Measurements from ENCODE around the gene TTLL8. TPM values are rescaled to one million over a fixed set of nuclear protein-coding genes. Genes with fewer than 3 reads are reported as not detected.

Gene TTLL8
- total RNA-seq, 3 donors from 2014 or later (not counting 1 experiment from before 2014, with no cell fraction given), result not detected

DNA sequence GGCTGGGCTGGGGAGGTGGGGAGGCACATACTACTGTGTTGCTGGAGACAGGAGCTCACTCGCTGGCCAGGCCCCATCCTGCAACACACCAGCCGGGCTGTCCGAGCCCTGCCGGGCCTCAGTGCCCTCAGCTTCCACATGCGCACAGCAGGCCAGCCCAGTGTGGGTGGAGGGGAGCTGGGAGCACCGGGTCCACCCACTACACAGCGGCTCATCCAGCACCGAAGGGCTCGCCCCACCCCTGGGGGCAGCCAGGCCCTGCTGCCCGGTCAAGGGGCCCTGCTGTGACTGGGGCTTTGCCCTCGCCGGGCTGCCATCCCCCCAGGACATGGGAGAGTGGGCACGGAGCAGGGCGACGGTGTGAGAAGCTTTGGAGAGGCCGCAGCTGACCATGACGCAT, 9.3 kb downstream of the TTLL8 start:
- TF ChIP-seq, protein P1, sequence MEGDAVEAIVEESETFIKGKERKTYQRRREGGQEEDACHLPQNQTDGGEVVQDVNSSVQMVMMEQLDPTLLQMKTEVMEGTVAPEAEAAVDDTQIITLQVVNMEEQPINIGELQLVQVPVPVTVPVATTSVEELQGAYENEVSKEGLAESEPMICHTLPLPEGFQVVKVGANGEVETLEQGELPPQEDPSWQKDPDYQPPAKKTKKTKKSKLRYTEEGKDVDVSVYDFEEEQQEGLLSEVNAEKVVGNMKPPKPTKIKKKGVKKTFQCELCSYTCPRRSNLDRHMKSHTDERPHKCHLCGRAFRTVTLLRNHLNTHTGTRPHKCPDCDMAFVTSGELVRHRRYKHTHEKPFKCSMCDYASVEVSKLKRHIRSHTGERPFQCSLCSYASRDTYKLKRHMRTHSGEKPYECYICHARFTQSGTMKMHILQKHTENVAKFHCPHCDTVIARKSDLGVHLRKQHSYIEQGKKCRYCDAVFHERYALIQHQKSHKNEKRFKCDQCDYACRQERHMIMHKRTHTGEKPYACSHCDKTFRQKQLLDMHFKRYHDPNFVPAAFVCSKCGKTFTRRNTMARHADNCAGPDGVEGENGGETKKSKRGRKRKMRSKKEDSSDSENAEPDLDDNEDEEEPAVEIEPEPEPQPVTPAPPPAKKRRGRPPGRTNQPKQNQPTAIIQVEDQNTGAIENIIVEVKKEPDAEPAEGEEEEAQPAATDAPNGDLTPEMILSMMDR (IDR thresholded peaks at IDR 0.05), result no peak
- 93% methylated on average over 17 of the region's 17 CpGs for WGBS (ENCODE audit: insufficient coverage)

DNA sequence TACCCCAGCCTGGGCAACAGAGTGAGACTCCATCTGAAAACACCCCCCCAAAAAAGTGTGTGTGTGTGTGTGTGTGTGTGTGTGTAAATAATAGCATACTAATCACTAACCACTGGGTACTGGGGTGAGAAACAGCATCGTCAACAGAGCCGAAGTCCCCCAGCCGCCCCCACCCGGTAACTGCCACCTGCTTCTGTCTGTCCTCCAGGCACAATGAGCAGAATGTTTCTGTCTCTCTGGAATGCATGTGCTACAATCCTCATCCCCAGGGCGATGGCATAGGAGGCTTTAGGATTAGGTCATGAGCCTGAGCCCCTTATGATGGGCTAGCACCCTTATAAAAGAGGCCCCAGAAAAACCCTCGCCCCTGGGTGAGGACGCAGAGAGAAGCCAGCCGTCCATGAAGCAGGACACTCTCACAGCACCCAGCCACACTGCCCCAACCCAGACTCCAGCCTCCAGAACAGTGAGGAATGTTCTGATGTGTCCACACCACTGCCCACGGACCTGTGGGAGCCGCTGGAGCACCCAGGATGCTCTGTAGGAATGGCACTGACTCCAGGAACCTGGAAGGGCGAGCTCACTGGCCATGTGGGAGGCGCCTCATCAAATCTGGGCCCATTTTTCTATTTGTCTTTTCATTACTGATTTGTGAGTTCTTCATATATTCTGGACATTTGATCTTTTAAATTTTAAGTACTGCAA, 9.9 kb downstream of the TTLL8 start:
- no peaks in the 10 kb centered on the region for H3K36me3 ChIP-seq (ENCODE audit: control insufficient read depth, insufficient read depth, low read length)
- no peaks in the 10 kb centered on the region for H3K9me3 ChIP-seq (ENCODE audit: control insufficient read depth, insufficient read depth, low read length)
- H3K4me3 Mint-ChIP-seq, result no peak overlapping the region
- ATAC-seq, result peak in 2 of 3 donors; percentile 29 to 45
- H3K27ac ChIP-seq (ENCODE audit: low read length), result no peak overlapping the region
- H3K27me3 Mint-ChIP-seq (ENCODE audit: low read depth in 2 of 2), result peaks cover 0 to 10% of the 10 kb centered on the region in 2 donors
- H3K36me3 Mint-ChIP-seq, result no peaks in the 10 kb centered on the region
- intact Hi-C loops (cut with micrococcal nuclease), result no loop called here
- TF ChIP-seq, protein P1 (IDR thresholded peaks at IDR 0.05), result no peak
- no peak overlapping the region for H3K4me3 ChIP-seq (ENCODE audit: low read length)
- peaks cover 23% of the 10 kb centered on the region for H3K4me1 ChIP-seq (ENCODE audit: control insufficient read depth, insufficient read depth, low read length)
- H3K4me1 Mint-ChIP-seq, result peaks cover 8 to 9% of the 10 kb centered on the region in 2 donors
- no peaks in the 10 kb centered on the region for H3K9me3 Mint-ChIP-seq
- no peaks in the 10 kb centered on the region for H3K27me3 ChIP-seq (ENCODE audit: control insufficient read depth, insufficient read depth, low read length)
- no peak for DNase-seq
- no peak overlapping the region for H3K27ac Mint-ChIP-seq
- 73% methylated on average over 11 of the region's 12 CpGs for WGBS (ENCODE audit: insufficient coverage)

More for the DNA sequence above, 9.3 kb downstream of the TTLL8 start:
- no peak overlapping the region for H3K27ac Mint-ChIP-seq
- ATAC-seq (no peak), DNase-seq (no peak)
- Histone ChIP-seq H3K9me3 (ENCODE audit: control insufficient read depth, insufficient read depth, low read length) (no peaks in the 10 kb centered on the region), H3K36me3 (ENCODE audit: control insufficient read depth, insufficient read depth, low read length) (no peaks in the 10 kb centered on the region), H3K27me3 (ENCODE audit: control insufficient read depth, insufficient read depth, low read length) (no peaks in the 10 kb centered on the region), H3K27ac (ENCODE audit: low read length) (no peak overlapping the region), H3K4me3 (ENCODE audit: low read length) (no peak overlapping the region), H3K4me1 (ENCODE audit: control insufficient read depth, insufficient read depth, low read length) (peaks cover 20% of the 10 kb centered on the region)
- no peaks in the 10 kb centered on the region for H3K36me3 Mint-ChIP-seq
- peaks cover 0 to 5% of the 10 kb centered on the region in 2 donors for H3K27me3 Mint-ChIP-seq (ENCODE audit: low read depth in 2 of 2)
- intact Hi-C loops (cut with micrococcal nuclease), result no loop called here
- H3K9me3 Mint-ChIP-seq, result peaks cover 0 to under 1% of the 10 kb centered on the region in 2 donors
- peaks cover 8 to 9% of the 10 kb centered on the region in 2 donors for H3K4me1 Mint-ChIP-seq
- no peak overlapping the region for H3K4me3 Mint-ChIP-seq

DNA sequence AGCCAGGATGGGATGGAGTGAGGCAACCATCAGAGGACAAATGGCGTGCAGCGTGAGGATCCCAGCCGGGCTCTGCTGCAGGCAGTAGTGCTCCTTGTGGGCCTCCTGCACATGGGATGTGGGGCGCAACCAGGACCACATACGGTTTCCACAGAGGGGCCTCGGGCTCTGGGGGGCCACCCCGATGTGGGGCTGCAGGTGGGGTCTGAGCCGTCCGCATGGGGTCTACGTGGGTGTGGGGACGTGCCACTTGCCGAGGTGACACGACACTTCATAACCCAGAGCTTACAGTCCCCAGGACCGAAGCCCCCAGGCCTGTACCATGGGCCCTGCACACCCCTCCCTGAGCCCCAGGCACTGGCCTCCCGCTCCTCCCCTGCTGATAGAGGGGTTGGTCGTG, 10.8 kb downstream of the TTLL8 start:
- peaks cover 8 to 9% of the 10 kb centered on the region in 2 donors for H3K4me1 Mint-ChIP-seq
- whole genome bisulfite sequencing (ENCODE audit: insufficient coverage), result 94% methylated on average over 15 of the region's 16 CpGs
- no peak overlapping the region for H3K27ac ChIP-seq (ENCODE audit: low read length)
- ATAC-seq (no peak), DNase-seq (no peak)
- peaks cover 23% of the 10 kb centered on the region for H3K4me1 ChIP-seq (ENCODE audit: control insufficient read depth, insufficient read depth, low read length)
- no peaks in the 10 kb centered on the region for H3K9me3 Mint-ChIP-seq
- no peaks in the 10 kb centered on the region for H3K36me3 Mint-ChIP-seq
- H3K27me3 ChIP-seq (ENCODE audit: control insufficient read depth, insufficient read depth, low read length), result no peaks in the 10 kb centered on the region
- no peak overlapping the region for H3K4me3 ChIP-seq (ENCODE audit: low read length)
- no peaks in the 10 kb centered on the region for H3K9me3 ChIP-seq (ENCODE audit: control insufficient read depth, insufficient read depth, low read length)
- no peak overlapping the region for H3K4me3 Mint-ChIP-seq
- no peaks in the 10 kb centered on the region for H3K36me3 ChIP-seq (ENCODE audit: control insufficient read depth, insufficient read depth, low read length)
- peaks cover 8 to 14% of the 10 kb centered on the region in 2 donors for H3K27me3 Mint-ChIP-seq (ENCODE audit: low read depth in 2 of 2)
- H3K27ac Mint-ChIP-seq, result no peak overlapping the region
- intact Hi-C loops (cut with micrococcal nuclease), result no loop called here
- TF ChIP-seq, protein P1 (IDR thresholded peaks at IDR 0.05), result no peak
